Right cardiac atrium (tissue), 5 donors: ENCODE measurements around the gene PKHD1. TPM values are rescaled to one million over a fixed set of nuclear protein-coding genes. Genes with fewer than 3 reads are reported as not detected.
A peak's percentile ranks its signal among the peaks of the same experiment; 100 is the strongest.

ENCODE experiments used
- ATAC-seq, 2 donors: fragments of 200-7000 bp; cut with Tn5 transposase; one replicate each; pipeline versions ENCODE4 v1.8.0 to v1.9.1; 2020; ENCODE audit warnings: moderate library complexity in 2 of 2, mild to moderate bottlenecking in 1 of 2
- DNase-seq, 3 donors: peaks; one replicate each; pipeline ENCODE4 v3.0.0-alpha.2; 2020
- H3K27ac ChIP-seq: one replicate; pipeline ENCODE4 v1.5.1; 2013; ENCODE audit warnings: mild to moderate bottlenecking, low read length, control low read depth, moderate library complexity
- H3K27me3 ChIP-seq: one replicate; pipeline ENCODE4 v1.6.1; 2013; ENCODE audit not compliant: control insufficient read depth, insufficient read depth
- H3K4me1 ChIP-seq: one replicate; pipeline ENCODE4 v1.6.1; 2013; ENCODE audit warnings: low read length; ENCODE audit not compliant: control insufficient read depth, insufficient read depth
- H3K4me3 ChIP-seq: one replicate; pipeline ENCODE4 v1.5.1; 2013; ENCODE audit warnings: low read length, control low read depth
- H3K9me3 ChIP-seq: one replicate; pipeline ENCODE4 v1.6.1; 2013; ENCODE audit warnings: low read length; ENCODE audit not compliant: control insufficient read depth
- WGBS: extraction: QIAGEN DNeasy Blood & Tissue Kit; methylation state at CpG from one replicate; pipeline ENCODE4 v1.1.7; 2013; 5-methylcytosine and 5-hydroxymethylcytosine counted together
- intact Hi-C, 4 donors: fragments of 100-400 bp; cut with DNase I; formaldehyde crosslinking; loops; one replicate each; pipeline versions ENCODE4 v1.11.0 to v1.14.0; 2022 to 2023
- polyA plus RNA-seq: library from polyadenylated mRNA; stranded (reverse); fragments of 200-250 nt; gene quantifications from one replicate; pipeline ENCODE4 v1.2.3, GENCODE V29; 2013
- total RNA-seq, 4 donors: library from RNA; stranded (reverse); fragmentation: NEBNext Ultra II Directional; extraction: Animal tissue kit (Norgen Biotek cat#: 25700); gene quantifications; one replicate each; pipeline ENCODE4 v1.2.1, GENCODE V29; 2021
- donor health status: healthy with polysubstance abuse.
- donor health status: DM: no; HTN: yes; CAD: no.
- donor health status: DM: no; HTN: no; CAD: no.
- donor health status: DM: no; HTN: yes; CAD: no; lungs with severe emphysema.
- donor health status: DM: yes; HTN: yes; CAD: no.

PKHD1 gene
- total and polyA plus RNA-seq, 5 donors: under 0.01 to 0.03 TPM; not detected in 3

DNA sequence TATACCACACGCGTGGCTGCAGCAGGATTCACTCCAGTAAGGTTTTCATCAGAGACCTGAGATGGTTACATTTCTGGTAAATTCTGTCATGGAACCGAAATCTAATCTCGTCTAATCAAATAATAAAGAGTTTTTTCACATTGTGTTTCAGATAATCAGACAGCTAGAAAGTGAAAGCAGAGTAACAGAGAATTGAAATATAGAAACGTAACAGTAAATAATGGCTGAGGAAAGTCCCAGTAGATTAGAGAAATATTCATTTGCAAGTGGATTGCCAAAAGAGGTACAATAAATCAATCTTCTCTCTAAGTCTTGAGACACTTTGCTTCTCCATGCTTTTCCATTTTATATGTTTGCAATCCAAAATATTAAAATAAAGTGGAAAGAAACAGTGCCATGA lies 42.4 kb downstream of the PKHD1 start:
- intact Hi-C loops: no loop called here

DNA sequence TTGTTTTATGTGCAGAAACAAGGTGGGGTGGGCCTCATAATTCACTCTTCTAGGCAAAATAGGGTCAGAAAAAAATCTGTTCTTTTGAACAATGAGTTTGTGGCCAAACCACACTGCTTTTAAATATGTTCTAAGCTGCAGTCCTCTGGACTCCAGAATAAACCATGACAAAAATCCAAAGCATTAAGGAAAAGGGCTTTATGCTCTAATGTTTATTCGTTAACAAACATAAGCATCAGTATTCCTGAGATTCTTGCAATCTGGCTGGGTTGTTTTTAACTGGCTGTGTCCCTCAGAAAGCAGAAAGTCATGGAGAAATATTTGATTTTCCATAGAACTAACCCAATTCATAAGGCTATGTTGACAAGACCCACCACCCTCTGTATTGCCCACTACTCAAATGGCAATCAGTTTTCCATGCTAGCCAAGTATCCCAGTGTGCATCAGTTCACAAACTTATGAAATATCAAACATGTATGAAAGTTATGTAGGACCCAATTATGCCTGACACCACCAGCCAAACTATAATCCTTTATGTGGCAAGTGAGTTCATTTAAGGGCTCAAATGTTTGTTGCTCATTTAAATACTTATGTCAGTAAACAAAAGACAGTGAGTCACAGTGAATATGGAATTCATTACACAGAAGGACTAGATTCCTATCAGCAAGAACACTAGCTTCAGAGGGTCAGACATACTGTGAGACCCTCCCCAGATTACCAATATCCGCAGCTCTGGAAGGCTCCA lies 45.1 kb downstream of the PKHD1 start:
- WGBS: 81% methylated on average over 2 of the region's 2 CpGs
- DNase-seq (no peak), ATAC-seq (no peak)
- no peak overlapping the region for H3K4me3 ChIP-seq
- H3K27me3 ChIP-seq: no peaks in the 10 kb centered on the region
- no peaks in the 10 kb centered on the region for H3K9me3 ChIP-seq
- no peaks in the 10 kb centered on the region for H3K4me1 ChIP-seq
- no peak overlapping the region for H3K27ac ChIP-seq
- intact Hi-C loops: no loop called here

More for the DNA sequence above, 42.4 kb downstream of the PKHD1 start:
- no peak overlapping the region for H3K27ac ChIP-seq
- no peaks in the 10 kb centered on the region for H3K9me3 ChIP-seq
- DNase-seq (no peak), ATAC-seq (no peak)
- 82% methylated on average over 5 of the region's 5 CpGs for WGBS
- no peak overlapping the region for H3K4me3 ChIP-seq
- no peaks in the 10 kb centered on the region for H3K4me1 ChIP-seq
- H3K27me3 ChIP-seq: no peaks in the 10 kb centered on the region

DNA sequence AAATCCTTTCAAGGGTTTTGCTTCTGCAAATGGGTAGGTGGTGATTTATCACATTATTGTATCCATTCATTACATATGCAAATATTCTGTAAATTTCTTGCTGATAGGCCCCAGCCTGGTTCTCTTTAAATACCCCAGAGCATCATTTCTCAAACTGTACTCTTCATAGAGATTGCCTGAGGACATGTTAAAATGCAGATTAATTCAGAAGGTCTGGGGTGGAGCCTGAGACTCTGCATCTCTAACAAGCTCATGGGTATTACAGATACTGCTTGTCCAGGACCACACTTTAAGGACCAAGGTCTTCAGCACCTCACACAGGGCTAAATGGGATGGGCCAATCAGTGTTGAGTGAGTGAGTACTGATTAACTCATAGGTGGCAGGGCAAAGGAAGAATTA lies 46.3 kb downstream of the PKHD1 start:
- ATAC-seq: no peak
- intact Hi-C loops: no loop called here

DNA sequence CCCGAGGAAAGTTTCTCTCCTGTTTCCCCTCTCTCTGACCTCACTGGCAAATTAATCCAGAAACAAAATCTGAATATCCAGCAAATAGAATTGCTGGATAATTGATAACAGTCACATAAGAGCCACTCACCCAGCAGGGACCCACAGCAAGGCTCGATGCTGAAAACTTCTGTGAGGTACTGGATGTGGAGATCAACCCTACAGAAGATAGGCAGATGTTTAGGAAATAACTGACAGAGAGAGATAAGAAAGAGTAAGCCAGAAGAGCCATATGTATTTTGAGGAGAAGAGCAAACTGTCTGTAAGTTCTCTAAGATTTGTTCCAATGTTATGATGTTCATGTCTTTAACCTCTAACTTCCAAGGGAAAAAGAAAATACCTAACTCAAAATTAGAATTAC lies 59.7 kb downstream of the PKHD1 start:
- intact Hi-C loops: loop anchor here in 1 of 4 donors (10.0 kb wide), 2 partner anchors 1213 to 1903 kb away; partner anchors contain the start of gene TFAP2B
- H3K4me3 ChIP-seq: no peak overlapping the region
- no peaks in the 10 kb centered on the region for H3K9me3 ChIP-seq
- ATAC-seq (no peak), DNase-seq (no peak)
- WGBS: 34% methylated on average over 2 of the region's 2 CpGs
- H3K27me3 ChIP-seq: no peaks in the 10 kb centered on the region
- H3K27ac ChIP-seq: no peak overlapping the region
- no peaks in the 10 kb centered on the region for H3K4me1 ChIP-seq

More for the DNA sequence above, 46.3 kb downstream of the PKHD1 start:
- Histone ChIP-seq H3K9me3 (no peaks in the 10 kb centered on the region), H3K27ac (no peak overlapping the region), H3K4me1 (no peaks in the 10 kb centered on the region), H3K4me3 (no peak overlapping the region), H3K27me3 (no peaks in the 10 kb centered on the region)
- no peak for DNase-seq

DNA sequence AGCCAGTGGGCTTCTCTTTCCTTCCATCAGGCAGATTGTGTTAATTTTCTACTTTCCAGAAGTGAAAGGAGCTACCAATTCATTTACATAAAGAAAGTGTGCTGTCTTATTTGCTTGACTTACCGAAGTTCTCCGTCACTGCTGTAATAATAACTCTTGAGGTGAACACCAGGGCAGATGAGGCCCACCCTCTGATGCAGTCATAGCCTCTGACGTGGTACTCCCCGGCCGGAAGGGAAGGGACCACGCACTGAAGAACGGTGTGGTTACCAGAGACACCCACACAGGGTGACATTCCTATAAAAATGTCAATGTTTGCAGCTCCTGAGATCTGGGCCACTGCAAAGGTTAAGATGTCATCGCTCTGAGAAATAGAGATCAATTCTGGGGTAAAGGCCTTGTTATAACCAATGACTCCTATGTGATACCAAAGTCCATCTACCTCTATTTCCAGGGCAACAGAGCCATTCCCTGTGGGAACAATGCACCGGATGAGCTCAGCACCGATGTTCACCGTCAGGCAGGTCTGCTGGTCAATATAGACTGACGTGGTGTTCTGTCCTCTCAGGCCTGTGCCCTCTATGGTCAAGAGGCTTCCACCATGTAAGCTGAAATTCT lies 62.9 kb downstream of the PKHD1 start:
- no peak overlapping the region for H3K4me3 ChIP-seq
- no peak for ATAC-seq
- intact Hi-C loops: loop anchor here in 1 of 4 donors (10.0 kb wide), 2 partner anchors 1210 to 1900 kb away; partner anchors contain the start of gene TFAP2B

DNA sequence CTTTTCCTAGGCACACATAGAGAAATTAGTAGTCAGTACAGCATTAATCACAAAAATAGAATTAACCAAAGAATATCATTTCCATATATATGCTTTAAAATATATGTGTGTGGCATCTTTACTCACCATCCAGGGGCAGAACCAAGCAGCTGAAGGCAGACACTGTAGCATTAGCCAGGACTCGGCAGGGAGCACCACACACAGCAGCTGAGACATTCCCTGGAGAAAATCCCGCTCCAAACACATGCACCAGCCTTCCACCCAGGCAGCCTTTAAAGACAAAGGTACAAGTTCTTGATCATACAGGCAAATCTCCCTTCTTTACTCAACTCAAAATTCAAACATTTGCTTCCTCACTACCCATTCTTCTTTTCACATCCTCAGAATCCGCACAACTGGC lies 64.7 kb downstream of the PKHD1 start:
- no peaks in the 10 kb centered on the region for H3K9me3 ChIP-seq
- H3K4me3 ChIP-seq: no peak overlapping the region
- H3K27ac ChIP-seq: no peak overlapping the region
- intact Hi-C loops: loop anchor here in 1 of 4 donors (10.0 kb wide), 2 partner anchors 1208 to 1898 kb away; partner anchors contain the start of gene TFAP2B
- ATAC-seq (no peak), DNase-seq (peak in 1 of 3 donors; percentile 22)
- no peaks in the 10 kb centered on the region for H3K27me3 ChIP-seq
- no peaks in the 10 kb centered on the region for H3K4me1 ChIP-seq
- 65% methylated on average over 3 of the region's 3 CpGs for WGBS

More for the DNA sequence above, 62.9 kb downstream of the PKHD1 start:
- Histone ChIP-seq H3K27me3 (no peaks in the 10 kb centered on the region), H3K4me1 (no peaks in the 10 kb centered on the region), H3K9me3 (no peaks in the 10 kb centered on the region), H3K27ac (no peak overlapping the region)
- DNase-seq: no peak
- WGBS: 87% methylated on average over 12 of the region's 12 CpGs

DNA sequence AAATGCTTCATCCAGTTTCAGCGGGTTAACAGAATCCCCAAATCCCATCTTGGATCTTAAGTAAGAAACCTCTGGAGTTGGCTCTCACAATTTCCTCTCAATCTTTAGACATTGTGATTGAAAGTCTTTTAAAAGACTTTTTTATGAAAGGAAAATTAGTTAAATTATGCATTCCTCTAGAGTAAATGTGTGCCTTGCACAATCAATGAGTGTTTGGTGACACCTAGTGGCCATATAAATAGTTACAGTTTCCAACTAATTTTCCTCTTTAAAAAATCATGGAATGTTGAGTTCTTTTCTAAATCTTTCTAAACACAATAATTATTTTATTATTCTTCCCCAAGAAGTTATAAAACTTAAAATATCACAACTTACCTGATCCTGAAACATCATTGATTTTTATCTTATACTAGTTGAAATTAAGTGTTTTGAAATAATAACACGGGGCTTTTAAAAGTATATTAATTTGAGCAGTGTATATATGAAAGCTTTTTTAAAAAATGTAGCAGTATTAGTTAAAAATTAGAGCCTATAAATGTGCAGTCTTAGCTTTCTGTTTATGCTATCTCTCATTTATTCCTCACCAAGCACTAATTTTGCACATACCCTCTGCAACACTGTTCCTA lies 66.4 kb downstream of the PKHD1 start:
- DNase-seq (no peak), ATAC-seq (no peak)
- no peak overlapping the region for H3K4me3 ChIP-seq
- intact Hi-C loops: loop anchor here in 1 of 4 donors (10.0 kb wide), 2 partner anchors 1206 to 1896 kb away; partner anchors contain the start of gene TFAP2B
- WGBS: 93% methylated on average over 2 of the region's 2 CpGs
- no peaks in the 10 kb centered on the region for H3K4me1 ChIP-seq
- no peaks in the 10 kb centered on the region for H3K9me3 ChIP-seq
- H3K27ac ChIP-seq: no peak overlapping the region
- no peaks in the 10 kb centered on the region for H3K27me3 ChIP-seq

DNA sequence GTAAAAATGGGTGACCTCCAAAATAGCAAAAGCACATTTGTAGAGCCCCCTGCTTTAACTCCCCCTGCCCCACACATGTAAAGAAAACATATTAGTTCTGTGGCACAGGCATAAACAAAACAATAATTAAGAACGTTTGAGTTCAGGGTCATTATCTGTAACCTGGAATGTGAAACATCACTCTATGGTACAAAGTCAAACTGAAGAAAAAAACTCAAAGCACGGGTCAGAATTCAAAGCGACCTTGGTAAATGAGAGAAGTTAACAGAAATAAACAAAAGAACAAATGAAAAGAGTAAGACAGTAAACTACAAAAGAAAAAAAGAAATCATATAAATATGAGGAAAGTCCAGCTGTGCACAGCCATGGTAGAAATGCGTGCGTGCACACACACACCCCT lies 67.5 kb downstream of the PKHD1 start:
- Histone ChIP-seq H3K4me1 (no peaks in the 10 kb centered on the region), H3K9me3 (no peaks in the 10 kb centered on the region), H3K27ac (no peak overlapping the region), H3K27me3 (no peaks in the 10 kb centered on the region), H3K4me3 (no peak overlapping the region)
- intact Hi-C loops: loop anchor here in 3 of 4 donors (10.0 kb wide), 4 partner anchors 165 to 1895 kb away; partner anchors contain the start of gene TFAP2B (in 2 of the 3)
- 54% methylated on average over 5 of the region's 5 CpGs for WGBS
- ATAC-seq (no peak), DNase-seq (no peak)

DNA sequence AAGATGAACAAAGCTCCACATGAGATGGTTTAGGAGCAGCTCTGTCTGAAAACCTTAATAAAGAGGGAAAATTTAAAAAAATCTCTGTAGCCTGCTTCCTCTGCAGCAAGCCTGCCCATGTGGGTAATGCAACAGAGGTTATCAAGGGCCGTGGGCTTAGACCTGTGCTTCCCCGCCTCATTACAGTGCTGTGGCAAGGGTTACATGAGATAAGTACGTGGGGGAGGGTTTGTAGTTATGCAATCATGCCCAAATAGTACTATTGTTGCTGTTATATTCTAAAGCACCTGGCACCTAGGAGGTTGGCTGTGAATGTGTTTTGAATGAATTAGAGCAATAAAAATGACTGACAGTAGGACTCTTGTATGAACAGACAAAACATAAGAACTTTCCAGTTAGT lies 68.3 kb downstream of the PKHD1 start:
- Histone ChIP-seq H3K9me3 (no peaks in the 10 kb centered on the region), H3K4me3 (no peak overlapping the region), H3K4me1 (no peaks in the 10 kb centered on the region), H3K27ac (no peak overlapping the region), H3K27me3 (no peaks in the 10 kb centered on the region)
- WGBS: 51% methylated on average over 3 of the region's 3 CpGs
- no peak for ATAC-seq
- no peak for DNase-seq
- intact Hi-C loops: loop anchor here in 3 of 4 donors (10.0 kb wide), 3 partner anchors 164 to 1204 kb away; partner anchors contain the start of gene TFAP2B (in 1 of the 3)

DNA sequence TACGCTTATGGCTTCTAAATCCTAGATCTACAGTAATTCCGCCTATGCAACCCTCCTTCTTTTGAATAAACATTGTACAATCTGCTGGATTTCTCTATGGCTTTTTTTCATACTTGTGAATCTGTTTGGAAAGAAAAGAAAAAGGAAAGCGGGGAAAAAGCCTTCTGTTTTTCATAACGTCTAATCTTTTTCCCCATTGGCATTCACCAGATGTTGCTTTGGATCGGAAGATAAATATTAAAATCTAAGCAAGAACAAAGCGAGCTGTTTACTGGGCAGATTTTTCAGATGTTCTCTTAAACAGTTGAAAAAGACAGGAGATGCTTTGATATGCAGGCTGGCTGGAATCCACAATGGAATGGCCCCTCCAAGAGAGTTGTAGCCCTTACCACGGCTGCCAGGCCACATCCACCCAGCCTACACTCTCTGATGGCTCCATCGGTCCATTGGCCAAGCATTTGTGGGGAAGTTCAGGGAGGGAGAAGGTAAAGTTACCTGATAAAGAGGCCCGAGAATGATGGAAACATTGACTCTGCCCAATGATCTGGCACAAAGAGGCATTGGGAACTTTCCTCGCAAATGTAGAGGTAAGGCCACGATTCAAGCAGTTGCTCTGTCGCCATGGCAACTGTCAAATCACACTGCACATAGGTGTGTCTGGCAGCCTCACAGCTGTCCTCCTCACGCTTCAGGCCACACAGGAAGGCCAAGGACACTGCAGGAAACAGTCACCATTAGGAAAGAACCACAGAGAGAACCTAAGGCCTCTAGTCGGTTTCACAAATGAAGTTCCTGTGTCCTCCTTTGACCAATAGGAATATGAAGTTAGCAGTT lies 70.3 kb downstream of the PKHD1 start:
- WGBS: 61% methylated on average over 14 of the region's 14 CpGs
- Histone ChIP-seq H3K27ac (no peak overlapping the region), H3K27me3 (no peaks in the 10 kb centered on the region), H3K4me3 (no peak overlapping the region), H3K9me3 (no peaks in the 10 kb centered on the region), H3K4me1 (no peaks in the 10 kb centered on the region)
- intact Hi-C loops: loop anchor here in 3 of 4 donors (10.0 kb wide), 3 partner anchors 162 to 1202 kb away; partner anchors contain the start of gene TFAP2B (in 1 of the 3)
- DNase-seq (no peak), ATAC-seq (no peak)
